ENCODE measurements around the gene VIL1.

The VIL1 gene

GRCh38 chr2:218395090-218395444, 23.9 kb upstream of the VIL1 start:
- no peak overlapping the region for H3K9ac ChIP-seq (ENCODE audit: low read length in 2 of 2)
- no peaks in the 10 kb centered on the region for H3K36me3 ChIP-seq (ENCODE audit: control insufficient read depth in 2 of 2, insufficient read depth in 2 of 2, low read length in 2 of 2)
- H3K27ac ChIP-seq (ENCODE audit: low read length) = no peak overlapping the region
- no peak overlapping the region for H3K4me3 ChIP-seq (ENCODE audit: low read length in 2 of 2)
- peaks cover 28% of the 10 kb centered on the region for H3K4me1 ChIP-seq (ENCODE audit: control insufficient read depth, insufficient read depth, low read length)
- H3K27me3 ChIP-seq (ENCODE audit: control insufficient read depth in 1 of 2, insufficient read depth in 2 of 2, low read length in 2 of 2) = no peaks in the 10 kb centered on the region
- H3K9me3 ChIP-seq (ENCODE audit: control insufficient read depth in 2 of 2, low read length in 2 of 2) = no peaks in the 10 kb centered on the region

GRCh38 chr2:218395456-218395825, 23.5 kb upstream of the VIL1 start:
- H3K9ac ChIP-seq (ENCODE audit: low read length in 2 of 2) = peak overlapping the region; percentile 77 to 82
- peak overlapping the region; percentile 99 for H3K27ac ChIP-seq (ENCODE audit: low read length)
- H3K4me1 ChIP-seq (ENCODE audit: control insufficient read depth, insufficient read depth, low read length) = peaks cover 29% of the 10 kb centered on the region
- no peaks in the 10 kb centered on the region for H3K27me3 ChIP-seq (ENCODE audit: control insufficient read depth in 1 of 2, insufficient read depth in 2 of 2, low read length in 2 of 2)
- peak overlapping the region; percentile 57 to 92 for H3K4me3 ChIP-seq (ENCODE audit: low read length in 2 of 2)
- H3K36me3 ChIP-seq (ENCODE audit: control insufficient read depth in 2 of 2, insufficient read depth in 2 of 2, low read length in 2 of 2) = no peaks in the 10 kb centered on the region
- no peaks in the 10 kb centered on the region for H3K9me3 ChIP-seq (ENCODE audit: control insufficient read depth in 2 of 2, low read length in 2 of 2)

- peak overlapping the region; percentile 99 for H3K27ac ChIP-seq (ENCODE audit: low read length)
- H3K27me3 ChIP-seq (ENCODE audit: control insufficient read depth in 1 of 2, insufficient read depth in 2 of 2, low read length in 2 of 2) = no peaks in the 10 kb centered on the region
- peaks cover 32% of the 10 kb centered on the region for H3K4me1 ChIP-seq (ENCODE audit: control insufficient read depth, insufficient read depth, low read length)
- H3K4me3 ChIP-seq (ENCODE audit: low read length in 2 of 2) = peak overlapping the region; percentile 67 to 92
- H3K36me3 ChIP-seq (ENCODE audit: control insufficient read depth in 2 of 2, insufficient read depth in 2 of 2, low read length in 2 of 2) = no peaks in the 10 kb centered on the region
- peak overlapping the region; percentile 91 to 94 for H3K9ac ChIP-seq (ENCODE audit: low read length in 2 of 2)
- H3K9me3 ChIP-seq (ENCODE audit: control insufficient read depth in 2 of 2, low read length in 2 of 2) = no peaks in the 10 kb centered on the region
Measured at GRCh38 chr2:218395826-218396687, 22.9 kb upstream of the VIL1 start.

- H3K9ac ChIP-seq (ENCODE audit: low read length in 2 of 2) = peak overlapping the region; percentile 91 to 94
- peaks cover 41% of the 10 kb centered on the region for H3K4me1 ChIP-seq (ENCODE audit: control insufficient read depth, insufficient read depth, low read length)
- peak overlapping the region; percentile 67 to 92 for H3K4me3 ChIP-seq (ENCODE audit: low read length in 2 of 2)
- H3K36me3 ChIP-seq (ENCODE audit: control insufficient read depth in 2 of 2, insufficient read depth in 2 of 2, low read length in 2 of 2) = peaks cover 0 to 2% of the 10 kb centered on the region in 2 donors
- H3K27me3 ChIP-seq (ENCODE audit: control insufficient read depth in 1 of 2, insufficient read depth in 2 of 2, low read length in 2 of 2) = no peaks in the 10 kb centered on the region
- peak overlapping the region; percentile 99 for H3K27ac ChIP-seq (ENCODE audit: low read length)
- H3K9me3 ChIP-seq (ENCODE audit: control insufficient read depth in 2 of 2, low read length in 2 of 2) = no peaks in the 10 kb centered on the region
Measured at GRCh38 chr2:218396688-218397462, 22.0 kb upstream of the VIL1 start.

GRCh38 chr2:218397463-218397819, 21.5 kb upstream of the VIL1 start:
- Histone ChIP-seq H3K9ac (ENCODE audit: low read length in 2 of 2) (peak overlapping the region; percentile 91 to 94), H3K36me3 (ENCODE audit: control insufficient read depth in 2 of 2, insufficient read depth in 2 of 2, low read length in 2 of 2) (peaks cover 0 to 7% of the 10 kb centered on the region in 2 donors), H3K27ac (ENCODE audit: low read length) (peak overlapping the region; percentile 99), H3K9me3 (ENCODE audit: control insufficient read depth in 2 of 2, low read length in 2 of 2) (no peaks in the 10 kb centered on the region), H3K4me1 (ENCODE audit: control insufficient read depth, insufficient read depth, low read length) (peaks cover 46% of the 10 kb centered on the region), H3K27me3 (ENCODE audit: control insufficient read depth in 1 of 2, insufficient read depth in 2 of 2, low read length in 2 of 2) (no peaks in the 10 kb centered on the region), H3K4me3 (ENCODE audit: low read length in 2 of 2) (peak overlapping the region; percentile 67 to 92)

- H3K9me3 ChIP-seq (ENCODE audit: control insufficient read depth in 2 of 2, low read length in 2 of 2) = no peaks in the 10 kb centered on the region
- peak overlapping the region; percentile 91 to 94 for H3K9ac ChIP-seq (ENCODE audit: low read length in 2 of 2)
- peaks cover 50% of the 10 kb centered on the region for H3K4me1 ChIP-seq (ENCODE audit: control insufficient read depth, insufficient read depth, low read length)
Measured at GRCh38 chr2:218397820-218398436, 21.0 kb upstream of the VIL1 start.

GRCh38 chr2:218398437-218399390, 20.2 kb upstream of the VIL1 start:
- H3K4me3 ChIP-seq (ENCODE audit: low read length in 2 of 2) = peak overlapping the region; percentile 67 to 92
- no peaks in the 10 kb centered on the region for H3K9me3 ChIP-seq (ENCODE audit: control insufficient read depth in 2 of 2, low read length in 2 of 2)
- H3K4me1 ChIP-seq (ENCODE audit: control insufficient read depth, insufficient read depth, low read length) = peaks cover 54% of the 10 kb centered on the region
- no peaks in the 10 kb centered on the region for H3K27me3 ChIP-seq (ENCODE audit: control insufficient read depth in 1 of 2, insufficient read depth in 2 of 2, low read length in 2 of 2)
- H3K36me3 ChIP-seq (ENCODE audit: control insufficient read depth in 2 of 2, insufficient read depth in 2 of 2, low read length in 2 of 2) = peaks cover 8 to 15% of the 10 kb centered on the region in 2 donors
- peak overlapping the region; percentile 99 for H3K27ac ChIP-seq (ENCODE audit: low read length)
- peak overlapping the region; percentile 94 to 95 for H3K9ac ChIP-seq (ENCODE audit: low read length in 2 of 2)

More at GRCh38 chr2:218397820-218398436, 21.0 kb upstream of the VIL1 start:
- peak overlapping the region; percentile 99 for H3K27ac ChIP-seq (ENCODE audit: low read length)
- H3K4me3 ChIP-seq (ENCODE audit: low read length in 2 of 2) = peak overlapping the region; percentile 67 to 92
- no peaks in the 10 kb centered on the region for H3K27me3 ChIP-seq (ENCODE audit: control insufficient read depth in 1 of 2, insufficient read depth in 2 of 2, low read length in 2 of 2)
- H3K36me3 ChIP-seq (ENCODE audit: control insufficient read depth in 2 of 2, insufficient read depth in 2 of 2, low read length in 2 of 2) = peaks cover under 1 to 9% of the 10 kb centered on the region in 2 donors

GRCh38 chr2:218399391-218400166, 19.3 kb upstream of the VIL1 start, which contains the start of gene CTDSP1:
CTDSP1 (plus strand) TSS chr2:218399868; CDS start chr2:218400091, 223 bp downstream.
- H3K4me1 ChIP-seq (ENCODE audit: control insufficient read depth, insufficient read depth, low read length) = peaks cover 57% of the 10 kb centered on the region
- H3K9ac ChIP-seq (ENCODE audit: low read length in 2 of 2) = peak within 1 kb of the TSS; percentile 94 to 95
- H3K9me3 ChIP-seq (ENCODE audit: control insufficient read depth in 2 of 2, low read length in 2 of 2) = no peaks in the 10 kb centered on the region
- H3K36me3 ChIP-seq (ENCODE audit: control insufficient read depth in 2 of 2, insufficient read depth in 2 of 2, low read length in 2 of 2) = peaks cover 16 to 18% of the 10 kb centered on the region in 2 donors
- peak within 1 kb of the TSS; percentile 99 for H3K27ac ChIP-seq (ENCODE audit: low read length)
- peak within 1 kb of the TSS; percentile 67 to 92 for H3K4me3 ChIP-seq (ENCODE audit: low read length in 2 of 2)
- H3K27me3 ChIP-seq (ENCODE audit: control insufficient read depth in 1 of 2, insufficient read depth in 2 of 2, low read length in 2 of 2) = no peaks in the 10 kb centered on the region

GRCh38 chr2:218400167-218400929, 18.6 kb upstream of the VIL1 start:
- H3K9me3 ChIP-seq (ENCODE audit: control insufficient read depth in 2 of 2, low read length in 2 of 2) = no peaks in the 10 kb centered on the region
- no peaks in the 10 kb centered on the region for H3K27me3 ChIP-seq (ENCODE audit: control insufficient read depth in 1 of 2, insufficient read depth in 2 of 2, low read length in 2 of 2)
- peak overlapping the region; percentile 59 to 82 for H3K4me3 ChIP-seq (ENCODE audit: low read length in 2 of 2)
- H3K36me3 ChIP-seq (ENCODE audit: control insufficient read depth in 2 of 2, insufficient read depth in 2 of 2, low read length in 2 of 2) = peaks cover 16 to 21% of the 10 kb centered on the region in 2 donors
- peak overlapping the region; percentile 84 to 86 for H3K9ac ChIP-seq (ENCODE audit: low read length in 2 of 2)
- H3K27ac ChIP-seq (ENCODE audit: low read length) = peak overlapping the region; percentile 96
- peaks cover 62% of the 10 kb centered on the region for H3K4me1 ChIP-seq (ENCODE audit: control insufficient read depth, insufficient read depth, low read length)
